Uterus (tissue), 4 donors: ENCODE results near the gene IL4R. TPM values are rescaled to one million over a fixed set of nuclear protein-coding genes. Genes with fewer than 3 reads are reported as not detected.

ENCODE experiments used
- DNase-seq, 2 donors: peaks; one replicate each; pipeline ENCODE4 v3.0.0-alpha.2; 2019 to 2020
- H3K27ac ChIP-seq, 2 donors: fragments of 200-600 bp; sonication (generic); 1 replicate in 1 of 2; 2 replicates in 1 of 2; pipeline ENCODE4 v1.5.1; 2016 to 2018
- H3K27me3 ChIP-seq, 2 donors: fragments of 200-600 bp; sonication (generic); one replicate each; pipeline ENCODE4 v1.5.1; 2018 to 2019; ENCODE audit warnings: control low read depth in 1 of 2
- H3K36me3 ChIP-seq, 2 donors: fragments of 200-600 bp; sonication (generic); one replicate each; pipeline ENCODE4 v1.5.1; 2019; ENCODE audit warnings: control low read depth in 1 of 2
- H3K4me1 ChIP-seq, 2 donors: fragments of 200-600 bp; sonication (generic); one replicate each; pipeline ENCODE4 v1.5.1; 2018 to 2019; ENCODE audit warnings: control low read depth in 1 of 2
- H3K4me3 ChIP-seq, 2 donors: fragments of 200-600 bp; sonication (generic); 1 replicate in 1 of 2; 2 replicates in 1 of 2; pipeline ENCODE4 v1.5.1; 2018 to 2019; ENCODE audit warnings: mild to moderate bottlenecking in 1 of 2
- H3K9me3 ChIP-seq, 2 donors: fragments of 200-600 bp; sonication (generic); one replicate each; pipeline ENCODE4 v1.5.1; 2019; ENCODE audit warnings: control low read depth in 1 of 2
- POLR2A ChIP-seq, 2 donors: fragments of 450-650 bp; IDR thresholded peaks; one replicate each; pipeline ENCODE4 v1.6.1; 2016; ENCODE audit warnings: antibody characterized with exemption in 2 of 2, mild to moderate bottlenecking in 1 of 2, moderate library complexity in 1 of 2
- intact Hi-C: fragments of 100-400 bp; cut with DNase I; formaldehyde crosslinking; loops from one replicate; pipeline ENCODE4 v1.15.1; 2023; ENCODE audit warnings: low total_unique reads
- total RNA-seq, 4 donors: library from RNA; depleted of rRNA in 3 of 4; stranded (reverse); fragments of >200 nt in 3 of 4; gene quantifications; one replicate each; pipeline versions ENCODE4 v1.1.0 to v1.2.4, GENCODE V29; 2014 to 2023
- TF ChIP-seq, protein P1 (sequence below), 4 experiments: fragments of 200-600 bp in 2 of 4; fragments of 450-650 bp in 2 of 4; sonication (generic) in 2 of 4; IDR thresholded peaks; one replicate each; pipeline ENCODE4 v1.5.1; 2016 to 2019; ENCODE audit warnings: antibody characterized with exemption in 4 of 4, mild to moderate bottlenecking in 2 of 4, moderate library complexity in 1 of 4
- donor health status: DM: yes; HTN: yes; CAD: no.

The IL4R gene
- total RNA-seq, 4 donors from 2014 or later: 9.4 to 137 (median 45.4) TPM

DNA sequence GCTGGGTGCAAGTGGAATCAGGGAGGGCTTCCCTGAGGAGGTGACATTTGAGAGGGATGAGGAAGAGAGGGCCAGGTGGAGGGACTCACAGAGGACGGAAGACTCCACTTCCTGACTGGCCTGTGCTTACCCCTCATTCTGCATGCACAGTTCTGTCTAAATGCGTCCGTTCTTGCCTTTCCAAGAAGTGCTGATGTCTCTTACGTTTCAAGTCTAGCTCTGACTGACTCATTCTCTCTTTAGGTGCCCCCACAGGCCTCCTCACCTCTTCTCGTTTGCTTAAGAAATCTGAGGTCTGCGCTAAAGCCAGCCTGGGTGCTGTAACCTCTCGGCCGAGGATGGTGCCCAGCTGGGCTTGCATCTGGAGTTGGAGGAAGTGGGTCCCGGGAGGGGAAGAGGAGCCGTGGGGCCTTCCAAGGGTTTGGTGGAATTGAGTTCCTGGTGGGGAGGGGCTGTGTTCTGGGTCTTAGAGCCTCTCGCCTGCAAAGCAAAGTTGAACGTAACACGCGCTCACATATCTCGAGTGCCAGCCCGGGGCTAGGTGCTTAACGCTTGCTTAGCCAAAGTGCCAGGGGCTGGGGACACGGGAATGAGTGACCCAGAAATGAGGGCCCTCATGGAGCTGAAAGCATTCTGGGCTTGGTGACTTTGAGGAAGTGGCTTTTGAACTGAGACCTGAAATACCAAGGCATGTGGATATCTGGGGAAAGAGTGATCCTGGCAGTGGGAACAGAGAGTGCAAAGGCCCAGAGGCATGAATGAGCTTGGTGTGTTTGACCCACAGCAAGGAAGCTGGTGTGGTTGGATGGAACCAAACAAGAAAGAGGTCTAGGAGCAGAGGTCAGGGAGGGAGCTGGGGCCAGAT lies 4.8 kb downstream of the IL4R start:
- no peak overlapping the region for H3K4me3 ChIP-seq
- no peak for TF ChIP-seq POLR2A (IDR thresholded peaks at IDR 0.05)
- TF ChIP-seq, protein P1, sequence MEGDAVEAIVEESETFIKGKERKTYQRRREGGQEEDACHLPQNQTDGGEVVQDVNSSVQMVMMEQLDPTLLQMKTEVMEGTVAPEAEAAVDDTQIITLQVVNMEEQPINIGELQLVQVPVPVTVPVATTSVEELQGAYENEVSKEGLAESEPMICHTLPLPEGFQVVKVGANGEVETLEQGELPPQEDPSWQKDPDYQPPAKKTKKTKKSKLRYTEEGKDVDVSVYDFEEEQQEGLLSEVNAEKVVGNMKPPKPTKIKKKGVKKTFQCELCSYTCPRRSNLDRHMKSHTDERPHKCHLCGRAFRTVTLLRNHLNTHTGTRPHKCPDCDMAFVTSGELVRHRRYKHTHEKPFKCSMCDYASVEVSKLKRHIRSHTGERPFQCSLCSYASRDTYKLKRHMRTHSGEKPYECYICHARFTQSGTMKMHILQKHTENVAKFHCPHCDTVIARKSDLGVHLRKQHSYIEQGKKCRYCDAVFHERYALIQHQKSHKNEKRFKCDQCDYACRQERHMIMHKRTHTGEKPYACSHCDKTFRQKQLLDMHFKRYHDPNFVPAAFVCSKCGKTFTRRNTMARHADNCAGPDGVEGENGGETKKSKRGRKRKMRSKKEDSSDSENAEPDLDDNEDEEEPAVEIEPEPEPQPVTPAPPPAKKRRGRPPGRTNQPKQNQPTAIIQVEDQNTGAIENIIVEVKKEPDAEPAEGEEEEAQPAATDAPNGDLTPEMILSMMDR (IDR thresholded peaks at IDR 0.05): no peak
- intact Hi-C loops: no loop called here
- peaks cover 0 to 18% of the 10 kb centered on the region in 2 donors for H3K4me1 ChIP-seq
- no peaks in the 10 kb centered on the region for H3K36me3 ChIP-seq
- no peaks in the 10 kb centered on the region for H3K27me3 ChIP-seq
- no peaks in the 10 kb centered on the region for H3K9me3 ChIP-seq
- DNase-seq: peak; percentile 23 to 24
- peak overlapping the region; percentile 72 to 96 for H3K27ac ChIP-seq

DNA sequence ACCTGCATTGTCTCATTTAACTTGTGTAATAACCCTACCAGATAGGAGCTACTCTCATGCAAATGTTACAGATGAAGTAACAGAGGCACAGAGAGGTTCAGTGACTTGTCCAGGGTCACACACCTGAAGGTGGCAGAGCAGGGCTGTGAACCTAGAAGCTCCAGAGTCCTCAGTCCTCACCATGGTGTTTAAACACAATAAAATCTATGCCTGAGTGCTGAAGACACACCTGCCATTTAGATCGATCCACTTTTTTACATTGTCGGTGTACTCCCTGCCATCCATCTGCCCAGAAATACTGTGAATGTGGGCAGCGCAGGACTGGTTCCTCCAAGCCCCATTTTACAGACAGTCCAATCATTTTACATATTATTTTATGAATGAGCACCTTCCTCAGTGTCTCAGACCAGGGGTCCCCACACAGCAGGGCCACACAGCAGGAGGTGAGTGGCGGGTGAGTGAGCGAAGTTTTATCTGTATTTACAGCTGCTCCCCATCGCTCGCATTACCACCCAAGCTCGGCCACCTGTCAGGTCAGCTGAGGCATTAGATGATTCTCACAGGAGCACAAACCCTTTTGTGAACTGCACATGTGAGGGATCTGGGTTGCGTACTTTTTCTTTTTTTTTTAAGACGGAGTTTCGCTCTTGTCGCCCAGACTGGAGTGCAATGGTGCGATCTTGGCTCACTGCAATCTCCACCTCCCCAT lies 5.6 kb downstream of the IL4R start:
- intact Hi-C loops: no loop called here
- H3K27ac ChIP-seq: peak overlapping the region; percentile 72 to 96

DNA sequence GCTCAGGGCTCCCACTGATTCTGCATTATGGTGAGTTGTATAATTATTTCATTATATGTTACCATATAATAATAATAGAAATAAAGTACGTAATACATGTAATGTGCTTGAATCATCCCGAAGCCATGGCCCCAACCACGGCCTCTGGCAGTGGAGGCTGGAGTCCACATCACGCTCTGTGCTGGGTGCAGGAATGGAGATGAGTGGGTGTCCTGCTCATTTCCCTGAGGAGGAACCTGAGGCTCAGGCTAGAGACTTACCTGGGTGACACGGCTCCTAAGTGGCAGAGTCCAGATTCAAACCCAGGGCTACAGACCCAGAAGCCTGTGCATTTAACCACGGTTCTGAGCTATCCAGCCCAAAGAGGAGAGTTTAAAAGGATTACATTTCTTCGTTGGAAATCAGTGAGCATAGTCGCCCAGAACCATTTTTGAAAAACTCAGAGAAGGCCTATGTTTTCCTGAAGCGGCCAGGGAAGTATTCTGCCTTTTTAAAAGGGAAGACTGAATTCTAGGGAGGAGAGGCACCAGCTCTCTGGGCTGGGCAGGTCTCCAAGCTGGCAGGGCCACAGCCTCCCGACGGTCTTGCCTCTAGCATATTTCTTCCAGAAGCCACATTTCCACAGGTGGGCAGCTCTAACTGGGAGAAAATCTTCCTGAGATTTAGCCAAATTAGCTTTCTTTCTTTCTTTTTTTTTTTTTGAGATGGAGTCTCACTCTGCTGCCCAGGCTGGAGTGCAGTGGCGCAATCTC lies 6.7 kb downstream of the IL4R start:
- DNase-seq: peak; percentile 34 to 51
- H3K4me3 ChIP-seq: no peak overlapping the region
- no peak for TF ChIP-seq POLR2A (IDR thresholded peaks at IDR 0.05)
- TF ChIP-seq, protein P1 (IDR thresholded peaks at IDR 0.05): no peak
- no peaks in the 10 kb centered on the region for H3K36me3 ChIP-seq
- peaks cover 0 to 10% of the 10 kb centered on the region in 2 donors for H3K4me1 ChIP-seq
- H3K27ac ChIP-seq: peak overlapping the region; percentile 72 to 78
- no peaks in the 10 kb centered on the region for H3K9me3 ChIP-seq
- intact Hi-C loops: loop anchor here (10.0 kb wide), 1 partner anchor 76 kb away; no protein-coding TSS in a partner anchor
- H3K27me3 ChIP-seq: no peaks in the 10 kb centered on the region

More for the DNA sequence above, 5.6 kb downstream of the IL4R start:
- H3K9me3 ChIP-seq: no peaks in the 10 kb centered on the region
- peaks cover 0 to 18% of the 10 kb centered on the region in 2 donors for H3K4me1 ChIP-seq
- no peak for TF ChIP-seq POLR2A (IDR thresholded peaks at IDR 0.05)
- TF ChIP-seq, protein P1 (IDR thresholded peaks at IDR 0.05): no peak
- no peak overlapping the region for H3K4me3 ChIP-seq
- no peaks in the 10 kb centered on the region for H3K36me3 ChIP-seq
- H3K27me3 ChIP-seq: no peaks in the 10 kb centered on the region
- DNase-seq: peak; percentile 10 to 19

DNA sequence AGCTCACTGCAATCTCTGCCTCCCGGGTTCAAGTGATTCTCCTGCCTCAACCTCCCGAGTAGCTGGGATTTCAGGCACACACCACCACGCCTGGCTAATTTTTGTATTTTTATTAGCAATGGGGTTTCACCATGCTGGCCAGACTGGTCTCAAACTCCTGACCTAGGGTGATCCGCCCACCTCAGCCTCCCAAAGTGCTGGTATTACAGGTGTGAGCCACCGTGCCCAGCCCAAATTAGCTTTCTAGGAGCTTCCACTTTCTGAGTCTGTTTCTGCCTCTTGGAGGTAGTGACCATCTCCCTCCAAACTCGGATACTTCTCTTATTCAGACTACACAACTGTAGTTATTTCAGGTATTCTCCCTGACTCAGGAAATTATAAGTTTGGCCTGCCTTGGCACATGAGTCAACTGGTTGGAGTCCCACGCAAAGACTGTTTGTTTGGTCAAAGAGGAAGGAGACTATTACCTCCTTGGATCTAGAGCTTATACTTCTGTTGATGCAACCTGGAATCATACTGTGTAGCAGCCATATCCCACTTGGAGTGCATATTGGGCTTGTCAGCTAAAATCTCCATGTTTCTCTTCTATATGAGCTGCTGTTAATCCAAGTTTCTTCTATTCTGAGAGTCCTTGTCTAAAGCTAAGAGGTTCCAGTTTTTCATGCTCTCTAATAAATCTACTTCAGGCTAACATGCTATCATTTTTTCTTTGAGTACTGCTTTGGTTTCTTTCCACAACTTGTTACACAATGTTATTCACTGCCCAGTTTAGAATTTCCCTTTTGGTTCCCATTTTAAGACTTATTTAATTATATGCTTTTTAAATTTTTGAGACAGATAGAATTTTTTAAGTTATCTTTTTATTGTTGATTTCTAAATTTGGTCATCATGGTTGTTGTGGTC lies 7.5 kb downstream of the IL4R start:
- H3K36me3 ChIP-seq: no peaks in the 10 kb centered on the region
- intact Hi-C loops: loop anchor here (10.0 kb wide), 1 partner anchor 76 kb away; no protein-coding TSS in a partner anchor

More for the DNA sequence above, 7.5 kb downstream of the IL4R start:
- no peaks in the 10 kb centered on the region for H3K9me3 ChIP-seq
- TF ChIP-seq, protein P1 (IDR thresholded peaks at IDR 0.05): no peak
- TF ChIP-seq POLR2A (IDR thresholded peaks at IDR 0.05): no peak
- peak in 1 of 2 donors; percentile 14 for DNase-seq
- H3K4me1 ChIP-seq: peaks cover 0 to 10% of the 10 kb centered on the region in 2 donors
- no peak overlapping the region for H3K4me3 ChIP-seq
- H3K27me3 ChIP-seq: no peaks in the 10 kb centered on the region
- H3K27ac ChIP-seq: peak overlapping the region; percentile 72 to 78
